GM18508 (cell line): ENCODE measurements around the gene PDCD11.
"Not testable (repeated sequence)": the region's sequence is repeated elsewhere in the genome, so short reads cannot be mapped to it uniquely, and the experiment has no call there.

Experiments used
- ATAC-seq: cut with Tn5 transposase; IDR thresholded peaks from one replicate; pipeline ENCODE4 v1.9.1; 2021; ENCODE audit warnings: moderate number of reproducible peaks; ENCODE audit not compliant: insufficient read depth, unreplicated experiment

Gene PDCD11

GRCh38 chr10:103416436-103417147 is 20.2 kb downstream of the PDCD11 start:
- no peak for ATAC-seq

- ATAC-seq = not testable (repeated sequence)
Measured at GRCh38 chr10:103417148-103417469, 20.7 kb downstream of the PDCD11 start.

- ATAC-seq = no peak
Measured at GRCh38 chr10:103417601-103418000, 21.2 kb downstream of the PDCD11 start.

- no peak for ATAC-seq
Measured at GRCh38 chr10:103419101-103419500, 22.7 kb downstream of the PDCD11 start.

GRCh38 chr10:103423748-103424147 is 27.3 kb downstream of the PDCD11 start:
- ATAC-seq = no peak

- no peak for ATAC-seq
Measured at GRCh38 chr10:103427866-103428265, 31.4 kb downstream of the PDCD11 start.

GRCh38 chr10:103428989-103429643 is 32.7 kb downstream of the PDCD11 start:
- no peak for ATAC-seq

- ATAC-seq = no peak
Measured at GRCh38 chr10:103429647-103430046, 33.2 kb downstream of the PDCD11 start.

- no peak for ATAC-seq
Measured at GRCh38 chr10:103431902-103432301, 35.5 kb downstream of the PDCD11 start.

GRCh38 chr10:103433858-103434257 is 37.4 kb downstream of the PDCD11 start:
- no peak for ATAC-seq

- ATAC-seq = no peak
Measured at GRCh38 chr10:103439776-103440175, 43.4 kb downstream of the PDCD11 start.

GRCh38 chr10:103440416-103440815 is 44.0 kb downstream of the PDCD11 start:
- ATAC-seq = no peak

GRCh38 chr10:103441206-103441605 is 44.8 kb downstream of the PDCD11 start:
- no peak for ATAC-seq

GRCh38 chr10:103441611-103442010 is 45.2 kb downstream of the PDCD11 start:
- no peak for ATAC-seq

GRCh38 chr10:103442031-103442461 is 45.6 kb downstream of the PDCD11 start:
- no peak for ATAC-seq

- no peak for ATAC-seq
Measured at GRCh38 chr10:103443475-103444185, 47.2 kb downstream of the PDCD11 start.

- no peak for ATAC-seq
Measured at GRCh38 chr10:103444478-103444877, 48.1 kb downstream of the PDCD11 start.

- ATAC-seq = no peak
Measured at GRCh38 chr10:103445366-103445765, 48.9 kb downstream of the PDCD11 start.

GRCh38 chr10:103445767-103446567 is 49.5 kb downstream of the PDCD11 start:
- ATAC-seq = no peak

GRCh38 chr10:103447187-103447586 is 50.8 kb downstream of the PDCD11 start:
- no peak for ATAC-seq

GRCh38 chr10:103448746-103449145 is 52.3 kb downstream of the PDCD11 start:
- ATAC-seq = no peak
